ENCODE measurements around the gene NR2C2. TPM values are rescaled to one million over a fixed set of nuclear protein-coding genes. Genes with fewer than 3 reads are reported as not detected.

Gene NR2C2
- total RNA-seq, 1 donor from 2014 or later = 56.0 TPM

DNA sequence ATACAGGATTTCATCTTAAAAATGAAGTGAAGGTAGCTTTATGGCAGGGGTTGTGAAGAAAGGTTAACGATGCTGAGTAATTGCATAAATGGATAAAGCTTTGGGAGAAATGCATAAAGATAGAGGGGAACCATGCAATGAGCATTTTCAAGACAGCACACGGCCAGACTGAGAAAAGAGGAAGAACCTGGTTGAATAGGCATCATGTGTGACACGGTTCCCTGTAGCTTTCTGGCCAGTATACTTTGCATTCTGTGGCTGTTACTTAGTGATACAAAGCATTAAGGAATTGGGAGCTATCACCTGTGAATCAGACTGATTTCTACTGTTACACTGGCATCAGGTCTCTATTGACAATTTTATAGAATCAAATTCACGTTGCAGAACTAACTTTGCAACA lies 33.3 kb downstream of the NR2C2 start:
- TF ChIP-seq, protein P1, sequence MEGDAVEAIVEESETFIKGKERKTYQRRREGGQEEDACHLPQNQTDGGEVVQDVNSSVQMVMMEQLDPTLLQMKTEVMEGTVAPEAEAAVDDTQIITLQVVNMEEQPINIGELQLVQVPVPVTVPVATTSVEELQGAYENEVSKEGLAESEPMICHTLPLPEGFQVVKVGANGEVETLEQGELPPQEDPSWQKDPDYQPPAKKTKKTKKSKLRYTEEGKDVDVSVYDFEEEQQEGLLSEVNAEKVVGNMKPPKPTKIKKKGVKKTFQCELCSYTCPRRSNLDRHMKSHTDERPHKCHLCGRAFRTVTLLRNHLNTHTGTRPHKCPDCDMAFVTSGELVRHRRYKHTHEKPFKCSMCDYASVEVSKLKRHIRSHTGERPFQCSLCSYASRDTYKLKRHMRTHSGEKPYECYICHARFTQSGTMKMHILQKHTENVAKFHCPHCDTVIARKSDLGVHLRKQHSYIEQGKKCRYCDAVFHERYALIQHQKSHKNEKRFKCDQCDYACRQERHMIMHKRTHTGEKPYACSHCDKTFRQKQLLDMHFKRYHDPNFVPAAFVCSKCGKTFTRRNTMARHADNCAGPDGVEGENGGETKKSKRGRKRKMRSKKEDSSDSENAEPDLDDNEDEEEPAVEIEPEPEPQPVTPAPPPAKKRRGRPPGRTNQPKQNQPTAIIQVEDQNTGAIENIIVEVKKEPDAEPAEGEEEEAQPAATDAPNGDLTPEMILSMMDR (IDR thresholded peaks at IDR 0.05; ENCODE audit: unreplicated experiment) = no peak
- H3K9me3 Mint-ChIP-seq (ENCODE audit: low read depth) = peaks cover 8% of the 10 kb centered on the region
- H3K27me3 Mint-ChIP-seq = no peaks in the 10 kb centered on the region
- no peak overlapping the region for H3K4me3 Mint-ChIP-seq (ENCODE audit: low read depth)
- H3K4me1 Mint-ChIP-seq (ENCODE audit: low read depth) = no peaks in the 10 kb centered on the region
- peaks cover 19% of the 10 kb centered on the region for H3K36me3 Mint-ChIP-seq (ENCODE audit: insufficient read depth)
- no peak for DNase-seq (ENCODE audit: low spot score, unreplicated experiment)
- no peak overlapping the region for H3K27ac Mint-ChIP-seq

DNA sequence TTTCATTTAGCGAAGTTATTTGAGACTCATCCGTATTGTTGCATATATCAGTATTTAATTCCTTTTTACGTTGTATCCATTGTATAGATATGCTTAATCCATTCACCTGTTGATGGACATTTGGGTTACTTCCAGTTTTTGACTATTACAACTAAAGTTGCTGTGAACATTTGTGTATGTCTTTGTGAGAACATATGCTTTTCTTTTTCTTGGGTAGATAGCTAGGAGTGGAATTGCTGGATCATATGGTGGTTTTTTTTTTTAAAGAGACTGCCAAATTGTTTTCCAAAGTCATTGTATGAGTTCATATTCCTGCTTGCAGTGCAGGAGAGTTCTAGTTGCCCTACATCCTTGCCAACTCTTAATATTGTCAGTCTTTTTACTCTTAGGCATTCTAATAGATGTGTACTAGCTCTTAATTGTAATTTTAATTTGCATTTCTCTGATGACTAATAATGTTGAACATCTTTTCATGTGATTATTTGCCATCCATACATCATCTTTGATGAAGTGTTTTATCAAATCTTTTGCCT lies 37.3 kb downstream of the NR2C2 start:
- DNase-seq (ENCODE audit: low spot score, unreplicated experiment) = no peak
- H3K27me3 Mint-ChIP-seq = no peaks in the 10 kb centered on the region
- H3K9me3 Mint-ChIP-seq (ENCODE audit: low read depth) = peaks cover 8% of the 10 kb centered on the region
- TF ChIP-seq, protein P1 (IDR thresholded peaks at IDR 0.05; ENCODE audit: unreplicated experiment) = no peak
- no peak overlapping the region for H3K27ac Mint-ChIP-seq
- H3K4me1 Mint-ChIP-seq (ENCODE audit: low read depth) = peaks cover 5% of the 10 kb centered on the region
- H3K36me3 Mint-ChIP-seq (ENCODE audit: insufficient read depth) = peaks cover 11% of the 10 kb centered on the region
- no peak overlapping the region for H3K4me3 Mint-ChIP-seq (ENCODE audit: low read depth)

DNA sequence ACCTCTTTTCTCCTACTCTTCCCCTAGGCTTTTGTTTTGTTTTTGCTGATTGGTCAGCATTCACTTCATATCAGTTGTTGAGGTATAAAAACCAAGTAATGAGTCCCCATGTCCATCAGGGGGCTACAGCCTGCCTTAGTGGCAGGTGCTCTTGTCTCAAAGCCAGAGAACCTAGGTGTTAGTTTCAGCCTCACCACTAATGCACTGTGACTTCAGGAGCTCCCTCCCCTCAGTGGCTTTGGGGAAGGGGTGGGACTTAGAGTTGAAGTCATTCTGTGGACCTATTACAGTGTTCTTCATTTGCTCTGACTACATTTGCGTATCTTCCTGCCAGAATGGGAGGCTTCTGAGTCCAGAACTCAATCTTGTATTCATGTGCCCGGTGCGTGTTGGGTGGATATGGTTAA lies 41.6 kb downstream of the NR2C2 start:
- peaks cover 26% of the 10 kb centered on the region for H3K4me1 Mint-ChIP-seq (ENCODE audit: low read depth)
- no peak for DNase-seq (ENCODE audit: low spot score, unreplicated experiment)
- H3K27me3 Mint-ChIP-seq = no peaks in the 10 kb centered on the region

DNA sequence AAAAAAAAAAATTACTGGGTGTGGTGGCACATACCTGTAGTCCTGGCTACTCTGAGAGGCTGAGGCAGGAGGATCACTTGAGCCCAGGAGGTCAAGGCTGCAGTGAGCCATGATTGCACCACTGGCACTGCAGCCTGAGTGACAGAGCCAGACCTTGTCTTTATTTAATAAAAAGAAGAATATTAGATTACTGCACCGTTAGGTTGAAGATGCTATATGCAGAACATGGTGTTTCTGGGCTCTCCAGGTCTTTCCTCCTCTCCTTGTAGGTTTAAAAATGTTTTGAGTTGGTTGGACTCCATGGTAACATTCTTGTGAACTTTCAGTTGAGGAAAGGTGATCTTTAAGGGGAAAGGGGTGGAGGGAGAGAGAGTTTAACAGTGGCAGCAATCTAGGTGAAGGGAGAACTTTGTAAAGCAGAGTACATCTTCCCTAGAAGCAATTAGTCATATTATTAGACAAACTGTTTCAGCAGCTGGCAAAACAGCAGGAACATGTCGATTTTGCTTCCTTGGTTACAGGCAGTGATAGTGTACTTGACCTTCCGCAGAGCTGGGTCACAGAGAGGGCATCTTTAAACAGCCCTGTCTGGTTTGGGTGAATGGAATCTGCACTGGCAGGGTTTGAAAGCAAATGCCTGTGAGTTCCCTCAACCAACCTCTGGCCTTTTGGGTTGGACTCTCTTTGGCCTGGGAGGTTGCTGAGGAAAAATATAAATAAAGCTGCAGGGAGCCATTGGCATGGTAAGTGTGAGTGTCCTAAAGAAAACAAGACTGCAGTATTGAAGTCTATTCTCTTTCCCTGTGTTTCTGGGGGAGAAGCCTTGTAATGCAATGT lies 42.8 kb downstream of the NR2C2 start:
- DNase-seq (ENCODE audit: low spot score, unreplicated experiment) = no peak
- H3K4me1 Mint-ChIP-seq (ENCODE audit: low read depth) = peaks cover 26% of the 10 kb centered on the region
- H3K4me3 Mint-ChIP-seq (ENCODE audit: low read depth) = no peak overlapping the region
- no peaks in the 10 kb centered on the region for H3K27me3 Mint-ChIP-seq
- H3K36me3 Mint-ChIP-seq (ENCODE audit: insufficient read depth) = no peaks in the 10 kb centered on the region
- peak overlapping the region; percentile 70 for H3K27ac Mint-ChIP-seq
- TF ChIP-seq, protein P1 (IDR thresholded peaks at IDR 0.05; ENCODE audit: unreplicated experiment) = no peak
- H3K9me3 Mint-ChIP-seq (ENCODE audit: low read depth) = no peaks in the 10 kb centered on the region

More for the DNA sequence above, 41.6 kb downstream of the NR2C2 start:
- H3K27ac Mint-ChIP-seq = peak overlapping the region; percentile 3
- H3K9me3 Mint-ChIP-seq (ENCODE audit: low read depth) = peaks cover 8% of the 10 kb centered on the region
- H3K4me3 Mint-ChIP-seq (ENCODE audit: low read depth) = no peak overlapping the region
- TF ChIP-seq, protein P1 (IDR thresholded peaks at IDR 0.05; ENCODE audit: unreplicated experiment) = peak; percentile 24
- peaks cover 7% of the 10 kb centered on the region for H3K36me3 Mint-ChIP-seq (ENCODE audit: insufficient read depth)

- Mint-ChIP-seq H3K4me1 (ENCODE audit: low read depth) (peaks cover 26% of the 10 kb centered on the region), H3K4me3 (ENCODE audit: low read depth) (no peak overlapping the region), H3K27me3 (no peaks in the 10 kb centered on the region), H3K27ac (peak overlapping the region; percentile 70), H3K9me3 (ENCODE audit: low read depth) (no peaks in the 10 kb centered on the region), H3K36me3 (ENCODE audit: insufficient read depth) (no peaks in the 10 kb centered on the region)
- DNase-seq (ENCODE audit: low spot score, unreplicated experiment) = no peak
- TF ChIP-seq, protein P1 (IDR thresholded peaks at IDR 0.05; ENCODE audit: unreplicated experiment) = no peak
Observed at GRCh38 chr3:14990780-14991148, 43.4 kb downstream of the NR2C2 start.

Data from progenitor cell of endocrine pancreas (in vitro differentiated cells).